A549 (cell line): ENCODE results near the gene SOX6. TPM values are rescaled to one million over a fixed set of nuclear protein-coding genes. Genes with fewer than 3 reads are reported as not detected.

Experiments used
- ATAC-seq, 2 experiments: fragments of 200-7000 bp in 1 of 2; fragments of >200 bp in 1 of 2; cut with Nextera tagmentation in 1 of 2; cut with Tn5 transposase in 1 of 2; 3 replicates each; pipeline versions ENCODE4 v1.8.0 to v1.9.1; 2018 to 2020; ENCODE audit warnings: mild to moderate bottlenecking in 1 of 2, moderate library complexity in 1 of 2
- CTCF ChIA-PET: fragments of 300-600 bp; sonication (Branson Sonifier 250); formaldehyde crosslinking; extraction: SDS; loops from one replicate; lab custom pipeline; 2021; ENCODE audit warnings: antibody characterized with exemption, inconsistent platforms; lab: Yijun Ruan, JAX
- POLR2A ChIA-PET: fragments of 350-600 bp; formaldehyde crosslinking; extraction: SDS; loops from one replicate; lab custom pipeline; 2021; ENCODE audit warnings: antibody characterized with exemption, inconsistent platforms; lab: Yijun Ruan, JAX
- DNase-seq, 2 experiments: peaks; one replicate each; pipeline versions ENCODE4 v3.0.0 to v3.0.0-alpha.2; 2011 to 2016; ENCODE audit warnings: low read depth in 1 of 2, low spot score in 1 of 2
- FAIRE-seq: peaks from 2 replicates; lab custom pipeline; 2011; peaks lifted over from hg19 to GRCh38; lab: Jason Lieb, UNC
- H3K27ac ChIP-seq, 2 experiments: fragments of >200 bp; sonication (Bioruptor Twin); formaldehyde crosslinking; 3 replicates each; pipeline ENCODE4 v1.5.1; 2016 to 2017
- H3K4me1 ChIP-seq: fragments of >200 bp; sonication (Bioruptor Twin); formaldehyde crosslinking; 3 replicates; pipeline ENCODE4 v1.6.1; 2016
- H3K4me2 ChIP-seq: fragments of >200 bp; sonication (Bioruptor Twin); formaldehyde crosslinking; 3 replicates; pipeline ENCODE4 v1.6.1; 2016
- H3K4me3 ChIP-seq: fragments of >200 bp; sonication (Bioruptor Twin); formaldehyde crosslinking; 3 replicates; pipeline ENCODE4 v1.5.1; 2016
- H3K9me3 ChIP-seq: fragments of >200 bp; sonication (Bioruptor Twin); formaldehyde crosslinking; 3 replicates; pipeline ENCODE4 v1.6.1; 2016
- EHMT2 ChIP-seq: fragments of 200-600 bp; sonication (generic); IDR thresholded peaks from 2 replicates; pipeline ENCODE4 v1.6.1; 2016; ENCODE audit warnings: antibody characterized with exemption, low read depth, mild to moderate bottlenecking, moderate library complexity
- FOSB ChIP-seq: fragments of 250-450 bp; sonication (Bioruptor Pico); IDR thresholded peaks from 2 replicates; pipeline ENCODE4 v1.5.0; 2020; ENCODE audit warnings: mild to moderate bottlenecking, moderate library complexity
- HDAC2 ChIP-seq: fragments of 200-600 bp; sonication (generic); IDR thresholded peaks from 2 replicates; pipeline ENCODE4 v1.6.1; 2016
- HEYL ChIP-seq: fragments of 250-450 bp; sonication (Bioruptor Pico); IDR thresholded peaks from 2 replicates; pipeline ENCODE4 v1.8.0; 2021; ENCODE audit warnings: mild to moderate bottlenecking, moderate library complexity
- HOXB13 ChIP-seq: fragments of 250-450 bp; sonication (Bioruptor Pico); IDR thresholded peaks from 2 replicates; pipeline ENCODE4 v1.5.0; 2020; ENCODE audit warnings: low read depth, mild to moderate bottlenecking, moderate library complexity
- KDM1A ChIP-seq: fragments of 200-600 bp; sonication (generic); IDR thresholded peaks from 2 replicates; pipeline ENCODE4 v1.6.1; 2016; ENCODE audit warnings: low read depth, mild to moderate bottlenecking
- KDM5A ChIP-seq: fragments of 200-600 bp; sonication (generic); IDR thresholded peaks from 2 replicates; pipeline ENCODE4 v1.6.1; 2016; ENCODE audit warnings: antibody characterized with exemption, mild to moderate bottlenecking
- MAFK ChIP-seq: fragments of 450-650 bp; IDR thresholded peaks from 2 replicates; pipeline ENCODE4 v1.6.1; 2014; ENCODE audit not compliant: partially characterized antibody
- MAZ ChIP-seq: fragments of 150-350 bp; IDR thresholded peaks from 2 replicates; pipeline ENCODE4 v1.6.1; 2014; ENCODE audit warnings: antibody characterized with exemption, low read depth, low read length, borderline replicate concordance
- NFE2L2 ChIP-seq: fragments of 150-350 bp; conservative IDR thresholded peaks from 2 replicates; pipeline ENCODE4 v1.6.1; 2014; ENCODE audit warnings: low read length
- NR3C1 ChIP-seq: fragments of >200 bp; sonication (Bioruptor Twin); formaldehyde crosslinking; IDR thresholded peaks from 3 replicates; pipeline ENCODE4 v1.6.1; 2017
- PHF8 ChIP-seq: fragments of 200-600 bp; sonication (generic); IDR thresholded peaks from 2 replicates; pipeline ENCODE4 v1.6.1; 2016; ENCODE audit warnings: low read depth, mild to moderate bottlenecking, antibody characterized with exemption, moderate library complexity, borderline replicate concordance
- RAD21 ChIP-seq, 2 experiments: fragments of >200 bp in 1 of 2; sonication (Bioruptor Twin) in 1 of 2; formaldehyde crosslinking in 1 of 2; IDR thresholded peaks in 1 of 2; conservative IDR thresholded peaks in 1 of 2; 2 replicates in 1 of 2; 3 replicates in 1 of 2; pipeline ENCODE4 v1.6.1; 2012 to 2018; ENCODE audit warnings: inconsistent platforms in 1 of 2
- RARB ChIP-seq: fragments of 250-450 bp; sonication (Bioruptor Pico); IDR thresholded peaks from 2 replicates; pipeline ENCODE4 v1.8.0; 2021; ENCODE audit warnings: mild to moderate bottlenecking, moderate library complexity
- ZC3H11A ChIP-seq: fragments of 450-650 bp; IDR thresholded peaks from 2 replicates; pipeline ENCODE4 v1.6.1; 2014; ENCODE audit warnings: antibody characterized with exemption, mild to moderate bottlenecking
- WGBS: methylation state at CpG from one replicate; pipeline ENCODE4 v1.1.6; 2017; ENCODE audit errors: missing lambda C conversion rate; 5-methylcytosine and 5-hydroxymethylcytosine counted together
- polyA plus RNA-seq, 4 experiments: library from polyadenylated mRNA; depleted of rRNA in 3 of 4; stranded (reverse); fragments of >200 nt; fragmentation: RNase III in 1 of 4; extraction: RNeasy Plus Mini Kit Qiagen cat#74134 plus additional on column Dnase treatment in 1 of 4; gene quantifications; 2 replicates in 3 of 4; 3 replicates in 1 of 4; pipeline ENCODE4 v1.2.3, GENCODE V29; 2011 to 2017
- TF ChIP-seq, protein P1 (sequence below): fragments of >200 bp; sonication (Bioruptor Twin); formaldehyde crosslinking; IDR thresholded peaks from 2 replicates; pipeline ENCODE4 v1.6.1; 2016
- TF ChIP-seq, protein P2 (sequence below): fragments of 450-650 bp; IDR thresholded peaks from 2 replicates; pipeline ENCODE4 v1.6.1; 2014; ENCODE audit warnings: antibody characterized with exemption

The SOX6 gene
- polyA plus RNA-seq, 2 of the 4 experiments (the other 2 are of a cell fraction): 0.18 TPM; not detected in 1

DNA sequence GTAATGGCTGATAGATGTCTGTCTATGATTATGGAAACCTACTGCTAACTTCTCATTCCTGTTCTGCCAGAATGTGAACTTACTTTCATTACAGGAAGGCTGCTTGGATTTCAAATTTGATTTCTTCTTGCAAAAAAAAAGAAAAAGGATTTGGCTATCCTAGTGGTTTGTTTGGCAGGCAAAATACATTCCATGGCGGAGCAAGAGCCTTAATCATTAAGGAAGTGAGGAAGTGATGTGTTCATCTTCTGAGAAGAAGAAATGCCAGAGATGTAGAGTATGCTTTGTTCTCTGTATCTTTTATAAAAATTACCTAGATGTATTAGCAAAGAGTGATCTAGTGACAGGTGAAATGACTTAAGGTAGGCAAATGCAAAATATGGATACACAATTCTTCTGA, 356.3 kb downstream of the SOX6 start:
- Histone ChIP-seq H3K27ac (no peak overlapping the region), H3K4me2 (no peak overlapping the region), H3K4me3 (no peak overlapping the region), H3K4me1 (peaks cover 19% of the 10 kb centered on the region), H3K9me3 (no peaks in the 10 kb centered on the region)
- FAIRE-seq (no peak), ATAC-seq (no peak), DNase-seq (no peak)
- WGBS: 92% methylated on average over 1 of the region's 1 CpG
- no peak for TF ChIP-seq HOXB13 (CRISPR knock-in tag)
- no peak for TF ChIP-seq KDM5A
- no peak for TF ChIP-seq RAD21 (conservative IDR thresholded peaks at IDR 0.05 in 1 of 2, IDR thresholded peaks at IDR 0.05 in 1 of 2)
- no peak for TF ChIP-seq RARB (CRISPR knock-in tag)
- no peak for TF ChIP-seq HDAC2
- TF ChIP-seq, protein P1, sequence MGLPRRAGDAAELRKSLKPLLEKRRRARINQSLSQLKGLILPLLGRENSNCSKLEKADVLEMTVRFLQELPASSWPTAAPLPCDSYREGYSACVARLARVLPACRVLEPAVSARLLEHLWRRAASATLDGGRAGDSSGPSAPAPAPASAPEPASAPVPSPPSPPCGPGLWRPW: no peak
- no peak for TF ChIP-seq FOSB (CRISPR knock-in tag)
- no peak for TF ChIP-seq MAZ
- ChIA-PET POLR2A (no interaction called here), CTCF (no interaction called here)

DNA sequence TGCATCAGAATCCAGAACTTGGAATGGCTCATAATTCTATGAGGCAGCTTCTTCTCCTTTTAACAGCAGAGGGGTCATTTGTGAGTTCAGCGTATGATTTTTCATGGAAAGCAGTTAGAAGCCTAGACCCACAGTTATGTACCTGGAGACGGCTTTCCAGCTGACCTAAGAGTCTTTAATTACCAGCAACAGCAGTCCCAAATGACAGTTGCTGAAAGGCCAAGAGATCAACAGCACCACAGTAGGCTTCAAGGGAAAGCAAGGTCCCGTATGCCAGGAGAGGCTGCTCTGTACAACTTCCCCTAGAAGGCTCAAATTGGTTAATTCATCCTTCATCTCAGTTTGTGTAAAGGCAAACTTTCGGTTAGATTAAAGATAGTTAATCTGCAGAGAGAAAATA, 363.0 kb downstream of the SOX6 start:
- H3K4me2 ChIP-seq: no peak overlapping the region
- TF ChIP-seq MAFK (no peak), RARB (CRISPR knock-in tag) (no peak), NR3C1 (no peak), KDM1A (no peak), EHMT2 (no peak)
- TF ChIP-seq, all 56 proteins: peak for 0
- POLR2A ChIA-PET: no interaction called here

DNA sequence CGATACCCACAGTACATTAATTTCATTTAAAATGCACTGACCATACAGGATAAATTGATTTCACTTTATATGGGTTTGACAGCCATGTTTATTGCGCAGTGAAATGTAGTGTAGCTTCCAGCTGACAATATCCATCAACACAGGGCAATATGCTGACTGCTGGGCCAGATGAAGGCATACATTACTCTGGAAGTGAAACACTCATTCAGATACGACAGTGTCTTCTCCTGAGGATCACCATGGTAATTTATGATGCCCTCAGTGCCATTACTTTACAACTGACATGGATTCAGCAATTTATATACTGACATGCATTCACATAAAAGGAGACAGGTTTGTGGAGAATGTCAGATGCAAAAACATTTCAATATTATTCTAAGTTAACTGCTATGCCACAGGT, 365.1 kb downstream of the SOX6 start:
- Histone ChIP-seq H3K4me2 (no peak overlapping the region), H3K27ac (no peak overlapping the region), H3K4me1 (no peaks in the 10 kb centered on the region), H3K9me3 (no peaks in the 10 kb centered on the region), H3K4me3 (no peak overlapping the region)
- 60% methylated on average over 3 of the region's 3 CpGs for WGBS
- no peak for ATAC-seq
- no peak for TF ChIP-seq HEYL (CRISPR knock-in tag)
- FAIRE-seq: no peak
- DNase-seq: no peak
- ChIA-PET CTCF (interaction anchor here (0.6 kb wide), 1 partner anchor 23 kb away, joined by 5 read pairs; no protein-coding TSS in a partner anchor), POLR2A (no interaction called here)

More for the DNA sequence above, 363.0 kb downstream of the SOX6 start:
- CTCF ChIA-PET: interaction anchor here (0.5 kb wide), 1 partner anchor 811 kb away, joined by 3 read pairs; no protein-coding TSS in a partner anchor
- ATAC-seq (no peak), DNase-seq (no peak), FAIRE-seq (no peak)
- H3K4me1 ChIP-seq: no peaks in the 10 kb centered on the region
- no peak overlapping the region for H3K27ac ChIP-seq
- WGBS: 74% methylated on average over 4 of the region's 4 CpGs
- H3K9me3 ChIP-seq: no peaks in the 10 kb centered on the region
- H3K4me3 ChIP-seq: no peak overlapping the region

DNA sequence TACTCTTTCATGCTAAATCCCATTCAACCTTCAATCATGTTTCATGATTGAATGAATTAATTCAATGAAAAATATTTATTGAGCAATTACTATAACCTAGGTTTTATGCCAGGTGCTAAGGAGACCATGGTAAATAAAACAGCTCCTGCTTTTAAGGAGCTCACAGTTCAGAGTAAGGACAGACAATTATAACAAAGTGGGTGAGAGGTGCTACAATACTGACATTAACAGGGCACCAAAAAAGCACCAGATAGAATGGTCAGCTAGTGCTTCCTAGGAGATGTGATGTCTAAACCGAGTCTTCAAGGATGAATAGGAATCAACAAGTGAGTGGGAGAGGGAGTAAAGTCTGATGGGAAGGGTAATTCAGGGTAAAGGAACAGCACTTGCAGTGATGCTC, 366.7 kb downstream of the SOX6 start:
- TF ChIP-seq PHF8 (no peak), ZC3H11A (no peak), NFE2L2 (no peak)
- TF ChIP-seq, protein P2, sequence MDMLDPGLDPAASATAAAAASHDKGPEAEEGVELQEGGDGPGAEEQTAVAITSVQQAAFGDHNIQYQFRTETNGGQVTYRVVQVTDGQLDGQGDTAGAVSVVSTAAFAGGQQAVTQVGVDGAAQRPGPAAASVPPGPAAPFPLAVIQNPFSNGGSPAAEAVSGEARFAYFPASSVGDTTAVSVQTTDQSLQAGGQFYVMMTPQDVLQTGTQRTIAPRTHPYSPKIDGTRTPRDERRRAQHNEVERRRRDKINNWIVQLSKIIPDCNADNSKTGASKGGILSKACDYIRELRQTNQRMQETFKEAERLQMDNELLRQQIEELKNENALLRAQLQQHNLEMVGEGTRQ: no peak
- CTCF ChIA-PET: interaction anchor here (1.1 kb wide), 1 partner anchor 15 kb away, joined by 3 read pairs; no protein-coding TSS in a partner anchor
- no peak for FAIRE-seq

More for the DNA sequence above, 366.7 kb downstream of the SOX6 start:
- ATAC-seq: no peak
- H3K4me3 ChIP-seq: no peak overlapping the region
- H3K4me1 ChIP-seq: no peaks in the 10 kb centered on the region
- H3K9me3 ChIP-seq: no peaks in the 10 kb centered on the region
- H3K4me2 ChIP-seq: no peak overlapping the region
- no peak overlapping the region for H3K27ac ChIP-seq
- WGBS: 39% methylated on average over 1 of the region's 1 CpG
- no peak for DNase-seq
- POLR2A ChIA-PET: no interaction called here
